Tibial nerve (tissue), 4 donors: ENCODE measurements around the gene SLC9C1.

ENCODE experiments used
- CTCF ChIP-seq, 5 experiments: fragments of 200-600 bp in 3 of 5; fragments of 450-650 bp in 2 of 5; sonication (generic) in 3 of 5; IDR thresholded peaks; one replicate each; pipeline ENCODE4 v1.5.1; 2016 to 2019; ENCODE audit warnings: antibody characterized with exemption in 5 of 5, mild to moderate bottlenecking in 3 of 5, moderate library complexity in 2 of 5
- EP300 ChIP-seq, 2 donors: sonication (generic); formaldehyde crosslinking; IDR thresholded peaks; one replicate each; pipeline ENCODE4 v1.6.1; 2017; ENCODE audit warnings: antibody characterized with exemption in 2 of 2, mild to moderate bottlenecking in 1 of 2
- POLR2A ChIP-seq, 2 donors: fragments of 450-650 bp; IDR thresholded peaks; one replicate each; pipeline ENCODE4 v1.6.1; 2017; ENCODE audit warnings: antibody characterized with exemption in 2 of 2, mild to moderate bottlenecking in 2 of 2, moderate library complexity in 2 of 2

GRCh38 chr3:112308151-112308911, 14.3 kb upstream of the SLC9C1 start:
- TF ChIP-seq CTCF (IDR thresholded peaks at IDR 0.05) (no peak), POLR2A (IDR thresholded peaks at IDR 0.05) (no peak), EP300 (IDR thresholded peaks at IDR 0.05) (no peak)
